Measurements from ENCODE around the gene SURF6. TPM values are rescaled to one million over a fixed set of nuclear protein-coding genes. Genes with fewer than 3 reads are reported as not detected.
A peak's percentile ranks its signal among the peaks of the same experiment; 100 is the strongest.
"Not testable (repeated sequence)": the region's sequence is repeated elsewhere in the genome, so short reads cannot be mapped to it uniquely, and the experiment has no call there.

Gene SURF6
- total RNA-seq, 6 experiments from 2014 or later: 11.2 to 19.3 (median 13.5) TPM

- H3K4me1 Mint-ChIP-seq (ENCODE audit: low read depth): peaks cover 7% of the 10 kb centered on the region
- no peak overlapping the region for H3K27ac Mint-ChIP-seq
- no peak overlapping the region for H3K4me3 Mint-ChIP-seq
- DNase-seq: no peak
- TF ChIP-seq, protein P1, sequence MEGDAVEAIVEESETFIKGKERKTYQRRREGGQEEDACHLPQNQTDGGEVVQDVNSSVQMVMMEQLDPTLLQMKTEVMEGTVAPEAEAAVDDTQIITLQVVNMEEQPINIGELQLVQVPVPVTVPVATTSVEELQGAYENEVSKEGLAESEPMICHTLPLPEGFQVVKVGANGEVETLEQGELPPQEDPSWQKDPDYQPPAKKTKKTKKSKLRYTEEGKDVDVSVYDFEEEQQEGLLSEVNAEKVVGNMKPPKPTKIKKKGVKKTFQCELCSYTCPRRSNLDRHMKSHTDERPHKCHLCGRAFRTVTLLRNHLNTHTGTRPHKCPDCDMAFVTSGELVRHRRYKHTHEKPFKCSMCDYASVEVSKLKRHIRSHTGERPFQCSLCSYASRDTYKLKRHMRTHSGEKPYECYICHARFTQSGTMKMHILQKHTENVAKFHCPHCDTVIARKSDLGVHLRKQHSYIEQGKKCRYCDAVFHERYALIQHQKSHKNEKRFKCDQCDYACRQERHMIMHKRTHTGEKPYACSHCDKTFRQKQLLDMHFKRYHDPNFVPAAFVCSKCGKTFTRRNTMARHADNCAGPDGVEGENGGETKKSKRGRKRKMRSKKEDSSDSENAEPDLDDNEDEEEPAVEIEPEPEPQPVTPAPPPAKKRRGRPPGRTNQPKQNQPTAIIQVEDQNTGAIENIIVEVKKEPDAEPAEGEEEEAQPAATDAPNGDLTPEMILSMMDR (IDR thresholded peaks at IDR 0.05): no peak
- no peaks in the 10 kb centered on the region for H3K9me3 Mint-ChIP-seq
- H3K36me3 Mint-ChIP-seq (ENCODE audit: low read depth): peaks cover 31% of the 10 kb centered on the region
- peaks cover 4% of the 10 kb centered on the region for H3K27me3 Mint-ChIP-seq (ENCODE audit: insufficient read depth)
These were observed 3.0 kb downstream of the SURF6 start for GRCh38 chr9:133333011-133333410.

DNA sequence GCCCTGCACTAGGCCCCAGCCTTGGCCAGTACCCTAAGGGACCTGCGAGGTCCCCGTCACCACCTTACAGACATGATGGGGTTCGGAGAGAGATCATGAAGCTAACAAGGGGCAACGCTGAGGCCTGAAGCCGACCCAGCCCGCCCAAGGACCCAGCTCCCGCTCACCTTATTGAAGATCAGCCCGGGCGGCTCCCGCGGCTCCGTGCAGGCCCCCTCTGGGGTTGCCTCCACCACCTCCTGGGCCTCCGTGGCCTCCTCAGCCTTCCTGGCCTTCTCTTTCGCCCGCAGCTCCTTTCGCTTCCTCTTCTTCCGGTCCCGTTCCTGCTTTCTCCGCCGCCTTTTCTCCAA is 3.6 kb downstream of the SURF6 start:
- DNase-seq: no peak
- Mint-ChIP-seq H3K27me3 (ENCODE audit: insufficient read depth) (peaks cover 4% of the 10 kb centered on the region), H3K27ac (no peak overlapping the region), H3K4me3 (no peak overlapping the region), H3K9me3 (no peaks in the 10 kb centered on the region), H3K36me3 (ENCODE audit: low read depth) (peaks cover 31% of the 10 kb centered on the region), H3K4me1 (ENCODE audit: low read depth) (peaks cover 7% of the 10 kb centered on the region)
- TF ChIP-seq, protein P1 (IDR thresholded peaks at IDR 0.05): no peak

GRCh38 chr9:133331641-133332380 is 4.2 kb downstream of the SURF6 start:
- no peak overlapping the region for H3K27ac Mint-ChIP-seq
- TF ChIP-seq, protein P1 (IDR thresholded peaks at IDR 0.05): no peak
- H3K36me3 Mint-ChIP-seq (ENCODE audit: low read depth): peaks cover 31% of the 10 kb centered on the region
- H3K4me3 Mint-ChIP-seq: no peak overlapping the region
- H3K4me1 Mint-ChIP-seq (ENCODE audit: low read depth): peaks cover 7% of the 10 kb centered on the region
- no peaks in the 10 kb centered on the region for H3K9me3 Mint-ChIP-seq
- no peak for DNase-seq
- H3K27me3 Mint-ChIP-seq (ENCODE audit: insufficient read depth): peaks cover 4% of the 10 kb centered on the region

GRCh38 chr9:133331221-133331620 is 4.8 kb downstream of the SURF6 start:
- Mint-ChIP-seq H3K27me3 (ENCODE audit: insufficient read depth) (peaks cover 4% of the 10 kb centered on the region), H3K36me3 (ENCODE audit: low read depth) (peaks cover 31% of the 10 kb centered on the region), H3K9me3 (no peaks in the 10 kb centered on the region), H3K4me3 (no peak overlapping the region), H3K27ac (no peak overlapping the region), H3K4me1 (ENCODE audit: low read depth) (peaks cover 7% of the 10 kb centered on the region)
- no peak for DNase-seq
- TF ChIP-seq, protein P1 (IDR thresholded peaks at IDR 0.05): no peak

DNA sequence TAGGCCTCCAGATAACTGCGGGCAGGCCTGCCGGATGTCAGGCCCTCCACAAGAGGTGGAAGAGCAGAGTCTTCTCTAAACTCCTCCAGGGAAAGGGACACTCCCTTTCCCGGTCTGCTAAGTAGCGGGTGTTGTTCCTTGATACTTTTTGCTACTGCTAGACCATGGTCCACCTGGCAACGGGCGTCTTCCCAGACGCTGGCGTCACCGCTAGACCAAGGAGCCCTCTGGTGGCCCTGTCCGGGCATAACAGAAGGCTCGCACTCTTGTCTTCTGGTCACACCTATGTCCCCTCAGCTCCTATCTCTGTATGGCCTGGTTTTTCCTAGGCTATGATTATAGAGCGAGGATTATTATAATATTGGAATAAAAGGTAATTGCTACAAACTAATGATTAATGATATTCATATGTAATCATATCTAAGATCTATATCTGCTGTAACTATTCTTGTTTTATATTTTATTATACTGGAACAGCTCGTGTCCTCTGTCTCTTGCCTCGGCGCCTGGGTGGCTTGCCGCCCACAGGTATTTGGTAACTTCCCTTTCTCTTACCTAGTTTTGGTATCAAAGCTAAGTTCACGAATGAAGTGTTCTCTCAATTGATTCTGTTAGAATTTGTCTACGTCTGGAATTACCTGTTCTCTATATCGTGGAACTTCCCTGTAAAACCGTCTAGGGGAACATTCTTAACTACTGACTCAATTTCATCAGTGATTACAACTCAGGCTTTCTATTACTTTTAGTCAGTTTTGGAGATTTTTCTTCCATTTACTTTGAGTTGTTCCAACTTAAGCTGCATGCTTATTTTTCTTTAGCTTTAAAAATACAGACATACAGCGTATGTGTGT is 6.5 kb downstream of the SURF6 start:
- not testable (repeated sequence) for H3K4me1 Mint-ChIP-seq (ENCODE audit: low read depth); H3K9me3 Mint-ChIP-seq; DNase-seq; H3K4me3 Mint-ChIP-seq; H3K27ac Mint-ChIP-seq; H3K27me3 Mint-ChIP-seq (ENCODE audit: insufficient read depth)
- TF ChIP-seq, protein P1 (IDR thresholded peaks at IDR 0.05): peak; percentile 81
- peaks cover 22% of the 10 kb centered on the region for H3K36me3 Mint-ChIP-seq (ENCODE audit: low read depth)
